NCI-H1436 treated with DMSO at 0.1 percent for 48 hours (cell line): ENCODE data around the gene RUVBL2.
"Not testable (repeated sequence)": the region's sequence is repeated elsewhere in the genome, so short reads cannot be mapped to it uniquely, and the experiment has no call there.

Source experiments
- DNase-seq: peaks from one replicate; lab custom pipeline; 2025; lab: John Stamatoyannopoulos, UW

RUVBL2 gene

DNA sequence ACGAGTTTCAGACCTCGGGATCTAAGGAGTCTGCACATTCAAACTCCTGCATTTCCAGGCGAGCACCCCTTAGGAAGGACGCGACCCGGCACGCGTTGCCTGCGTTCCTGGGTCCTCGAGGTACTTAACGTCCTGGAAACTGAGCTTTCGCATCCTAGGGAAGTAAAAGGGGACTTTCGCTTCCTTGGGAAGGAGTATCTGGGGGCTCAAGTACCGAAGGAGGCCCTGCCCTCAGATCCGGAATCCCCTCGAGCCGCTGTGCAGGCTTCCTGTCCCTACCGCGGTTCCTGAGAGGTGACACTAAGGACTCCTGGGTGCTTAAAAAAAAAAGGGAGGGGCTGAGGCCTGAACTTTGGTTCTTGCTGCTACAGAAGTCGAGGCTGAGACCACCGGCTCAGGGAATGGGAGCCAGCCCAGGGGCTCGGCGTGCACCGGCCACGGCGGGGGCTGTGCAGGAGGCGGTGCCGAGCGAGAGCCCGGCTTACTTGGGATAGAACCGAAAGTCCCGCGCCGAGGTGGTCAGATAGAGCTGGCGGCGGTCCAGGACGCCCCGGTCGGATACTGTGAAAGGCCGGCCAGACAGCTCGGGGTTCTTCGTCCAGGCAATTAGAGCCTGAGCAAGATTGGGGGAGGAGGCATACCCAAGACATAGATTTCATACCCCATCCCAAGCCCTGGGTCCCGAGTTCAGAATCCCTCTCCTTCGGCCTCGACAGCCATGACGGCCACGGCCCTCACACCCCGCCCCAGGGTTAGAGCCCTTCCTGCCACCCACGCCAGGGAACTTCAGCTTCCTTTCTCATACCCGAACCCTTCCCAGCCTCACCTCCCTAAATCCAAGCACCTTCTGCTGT lies 24.9 kb downstream of the RUVBL2 start:
- not testable (repeated sequence) for DNase-seq

- DNase-seq: no peak
Observed at GRCh38 chr19:49019242-49019932, 25.7 kb downstream of the RUVBL2 start.

GRCh38 chr19:49020342-49020741 lies 26.7 kb downstream of the RUVBL2 start:
- no peak for DNase-seq

- DNase-seq: no peak
Observed at GRCh38 chr19:49020931-49021895, 27.5 kb downstream of the RUVBL2 start.

GRCh38 chr19:49022116-49022515 lies 28.4 kb downstream of the RUVBL2 start:
- no peak for DNase-seq

DNA sequence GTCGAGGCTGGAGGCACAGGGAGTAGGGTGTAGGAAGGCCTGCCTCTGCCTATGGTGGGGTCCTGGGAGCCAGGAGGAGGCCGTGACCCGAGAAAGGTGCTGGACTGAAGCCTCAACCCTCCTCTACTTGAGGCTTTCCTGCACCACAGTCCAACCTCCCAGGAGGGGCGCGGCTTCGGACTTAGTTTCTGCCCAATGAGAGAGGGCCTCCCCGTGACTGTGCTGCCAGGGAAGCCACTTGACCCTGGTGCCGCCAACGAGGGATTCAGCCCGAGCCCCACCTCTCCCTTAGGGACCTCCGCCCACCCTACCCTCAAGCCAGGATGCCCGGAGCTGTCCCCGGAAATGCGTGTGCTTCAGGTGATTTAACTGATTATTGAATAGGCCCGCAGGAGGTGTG lies 30.5 kb downstream of the RUVBL2 start, which contains the start of gene CGB3:
TSS of gene CGB3 (minus strand) at position 101 of the 400 bp plus-strand sequence. CDS start 362 bp downstream, outside the sequence.
- not testable (repeated sequence) for DNase-seq

GRCh38 chr19:49025088-49025487 lies 31.4 kb downstream of the RUVBL2 start:
- DNase-seq: not testable (repeated sequence)

- DNase-seq: not testable (repeated sequence)
Observed at GRCh38 chr19:49025599-49025998, 31.9 kb downstream of the RUVBL2 start.

GRCh38 chr19:49028686-49029085 lies 35.0 kb downstream of the RUVBL2 start:
- not testable (repeated sequence) for DNase-seq

- not testable (repeated sequence) for DNase-seq
Observed at GRCh38 chr19:49029749-49030148, 36.1 kb downstream of the RUVBL2 start.

GRCh38 chr19:49030323-49030722 lies 36.6 kb downstream of the RUVBL2 start:
- DNase-seq: not testable (repeated sequence)

DNA sequence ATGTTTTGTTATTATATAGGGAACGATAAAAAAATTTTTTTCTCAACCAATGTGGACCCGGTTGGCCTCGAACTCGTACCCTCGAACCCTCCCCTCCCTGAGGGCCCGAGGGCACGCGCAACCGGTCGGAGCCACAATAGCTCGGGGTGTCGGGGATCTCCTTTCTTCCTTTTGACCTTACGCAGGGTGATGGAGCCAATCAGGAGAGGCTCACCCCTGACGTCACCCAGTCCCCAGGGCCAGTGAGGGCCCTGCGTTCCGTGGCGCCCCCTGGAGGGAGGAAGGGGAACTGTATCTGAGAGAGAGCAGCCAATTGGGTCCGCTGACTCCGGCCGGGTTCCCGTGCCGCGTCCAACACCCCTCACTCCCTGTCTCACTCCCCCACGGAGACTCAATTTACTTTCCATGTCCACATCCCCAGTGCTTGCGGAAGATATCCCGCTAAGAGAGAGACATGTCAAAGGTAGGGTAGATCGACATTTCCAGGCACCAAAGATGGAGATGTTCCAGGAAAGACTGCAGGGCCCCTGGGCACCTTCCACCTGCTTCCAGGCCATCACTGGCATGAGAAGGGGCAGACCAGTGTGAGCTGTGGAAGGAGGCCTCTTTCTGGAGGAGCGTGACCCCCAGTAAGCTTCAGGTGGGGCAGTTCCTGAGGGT lies 38.1 kb downstream of the RUVBL2 start, which contains the start of gene CGB2:
TSS of gene CGB2 (plus strand) at position 249 of the 660 bp plus-strand sequence. CDS start at position 455, 206 bp downstream.
- not testable (repeated sequence) for DNase-seq

DNA sequence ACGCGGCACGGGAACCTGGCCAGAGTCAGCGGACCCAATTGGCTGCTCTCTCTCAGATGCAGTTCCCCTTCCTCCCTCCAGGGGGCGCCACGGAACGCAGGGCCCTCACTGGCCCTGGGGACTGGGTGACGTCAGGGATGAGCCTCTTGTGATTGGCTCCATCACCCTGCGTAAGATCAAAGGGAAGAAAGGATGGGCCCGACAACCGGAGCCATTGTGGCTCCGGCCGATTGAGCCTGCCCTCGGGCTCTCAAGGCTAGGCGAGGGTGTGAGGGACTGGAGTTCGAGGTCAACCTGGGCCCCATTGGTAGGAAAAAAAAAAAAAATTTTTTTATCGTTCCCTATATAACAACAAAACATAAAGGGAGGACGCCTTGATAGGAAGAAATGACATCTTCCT lies 43.1 kb downstream of the RUVBL2 start, which contains the start of gene CGB1:
TSS of gene CGB1 (minus strand) at position 81 of the 400 bp plus-strand sequence. CDS start 184 bp downstream, outside the sequence.
- DNase-seq: not testable (repeated sequence)

DNA sequence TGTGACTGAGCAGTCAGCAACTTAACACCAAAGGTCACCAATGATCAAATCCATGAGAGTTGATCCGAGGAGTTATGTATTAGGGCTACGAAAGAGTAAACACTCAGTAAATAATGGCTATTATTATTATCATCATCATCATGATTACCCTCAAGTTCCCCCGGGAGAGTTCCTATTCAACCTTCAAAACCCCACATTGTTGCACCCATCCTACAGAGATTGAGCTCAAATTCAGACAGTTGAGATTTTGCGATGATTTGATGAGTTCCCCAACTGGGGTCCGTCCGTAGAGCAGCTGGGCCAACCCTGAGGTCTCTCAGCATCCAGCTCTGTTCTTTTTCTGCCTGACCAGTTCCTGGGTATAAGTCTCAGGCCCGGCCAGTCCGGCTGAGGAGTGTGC lies 44.4 kb downstream of the RUVBL2 start:
- not testable (repeated sequence) for DNase-seq

DNA sequence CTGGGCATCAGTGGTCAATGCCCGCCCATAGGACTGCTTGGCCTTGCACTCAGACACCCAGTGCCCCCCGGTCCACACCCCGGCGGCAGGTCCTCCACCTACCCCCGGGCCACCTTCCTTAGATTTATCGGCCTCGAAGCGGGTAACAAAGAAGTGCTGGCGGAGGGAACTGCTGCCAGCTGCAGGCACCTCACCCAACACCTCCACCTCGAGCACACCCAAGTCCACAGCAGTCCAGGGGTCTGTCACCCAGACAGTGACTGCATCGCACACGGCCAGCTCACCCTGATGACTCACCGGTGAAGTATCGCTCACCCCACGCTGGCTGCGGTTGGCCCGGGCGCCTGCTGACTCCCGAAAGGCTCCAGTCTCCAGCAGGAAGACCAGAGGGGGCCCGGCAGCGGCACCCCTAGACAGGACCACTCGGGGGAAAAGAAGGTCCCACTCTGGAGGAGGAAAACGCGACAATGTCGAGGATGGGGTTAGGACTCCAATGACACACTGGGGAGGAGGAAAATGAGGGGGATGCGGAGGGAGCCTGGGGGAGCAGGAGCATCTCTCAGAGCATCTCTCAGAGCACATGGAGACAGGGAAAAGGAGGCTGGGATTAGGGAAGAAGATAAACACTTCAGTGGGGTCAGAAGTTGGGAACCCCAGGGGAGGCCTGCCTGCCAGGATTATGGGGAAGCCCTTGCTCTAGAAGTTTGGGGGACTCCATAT lies 45.0 kb downstream of the RUVBL2 start:
- DNase-seq: not testable (repeated sequence)

GRCh38 chr19:49039736-49040135 lies 46.0 kb downstream of the RUVBL2 start:
- DNase-seq: not testable (repeated sequence)

- DNase-seq: no peak
Observed at GRCh38 chr19:49042177-49042576, 48.5 kb downstream of the RUVBL2 start.

GRCh38 chr19:49042666-49043065 lies 49.0 kb downstream of the RUVBL2 start:
- DNase-seq: not testable (repeated sequence)

GRCh38 chr19:49043548-49043947 lies 49.9 kb downstream of the RUVBL2 start, which contains the start of gene CGB5:
Gene CGB5, plus strand, starts transcription at chr19:49043848. Its CDS starts 362 bp downstream, at chr19:49044210.
- DNase-seq: not testable (repeated sequence)

- not testable (repeated sequence) for DNase-seq
Observed at GRCh38 chr19:49049011-49049410, 55.3 kb downstream of the RUVBL2 start, which contains the start of gene CGB8. Gene CGB8, minus strand, starts transcription at chr19:49049111. Its CDS starts 372 bp downstream, at chr19:49048739.
